GM19452 (cell line): Measurements from ENCODE around the gene NFKB1.

Experiments
- ATAC-seq: cut with Tn5 transposase; IDR thresholded peaks from one replicate; pipeline ENCODE4 v1.9.1; 2021; ENCODE audit not compliant: unreplicated experiment

The NFKB1 gene

GRCh38 chr4:102530986-102531385 lies 29.8 kb downstream of the NFKB1 start:
- ATAC-seq = no peak

GRCh38 chr4:102531462-102531861 lies 30.3 kb downstream of the NFKB1 start:
- ATAC-seq = no peak

- ATAC-seq = no peak
Observed at GRCh38 chr4:102533348-102533747, 32.2 kb downstream of the NFKB1 start.

GRCh38 chr4:102533904-102534303 lies 32.7 kb downstream of the NFKB1 start:
- ATAC-seq = no peak

GRCh38 chr4:102534845-102535244 lies 33.7 kb downstream of the NFKB1 start:
- no peak for ATAC-seq

GRCh38 chr4:102535398-102536082 lies 34.4 kb downstream of the NFKB1 start:
- ATAC-seq = peak; percentile 73

- ATAC-seq = no peak
Observed at GRCh38 chr4:102536768-102537167, 35.6 kb downstream of the NFKB1 start.

GRCh38 chr4:102537269-102537668 lies 36.1 kb downstream of the NFKB1 start:
- no peak for ATAC-seq

GRCh38 chr4:102541697-102542096 lies 40.5 kb downstream of the NFKB1 start:
- ATAC-seq = no peak

- peak; percentile 85 for ATAC-seq
Observed at GRCh38 chr4:102543030-102543928, 42.1 kb downstream of the NFKB1 start.

- ATAC-seq = no peak
Observed at GRCh38 chr4:102546635-102547034, 45.5 kb downstream of the NFKB1 start.

GRCh38 chr4:102547973-102548372 lies 46.8 kb downstream of the NFKB1 start:
- no peak for ATAC-seq

GRCh38 chr4:102551958-102552565 lies 50.9 kb downstream of the NFKB1 start:
- ATAC-seq = no peak

GRCh38 chr4:102552781-102553180 lies 51.6 kb downstream of the NFKB1 start:
- no peak for ATAC-seq

GRCh38 chr4:102553982-102554381 lies 52.8 kb downstream of the NFKB1 start:
- no peak for ATAC-seq

- no peak for ATAC-seq
Observed at GRCh38 chr4:102554482-102554881, 53.3 kb downstream of the NFKB1 start.

GRCh38 chr4:102554992-102555391 lies 53.8 kb downstream of the NFKB1 start:
- no peak for ATAC-seq

GRCh38 chr4:102557636-102558035 lies 56.5 kb downstream of the NFKB1 start:
- no peak for ATAC-seq

- ATAC-seq = no peak
Observed at GRCh38 chr4:102560115-102560514, 59.0 kb downstream of the NFKB1 start.

GRCh38 chr4:102560571-102561341 lies 59.6 kb downstream of the NFKB1 start:
- no peak for ATAC-seq

GRCh38 chr4:102563000-102563399 lies 61.8 kb downstream of the NFKB1 start:
- no peak for ATAC-seq
